ENCODE measurements around the gene DDX31. TPM values are rescaled to one million over a fixed set of nuclear protein-coding genes. Genes with fewer than 3 reads are reported as not detected.

DDX31 gene
- total and polyA plus RNA-seq, 7 donors, result 5.5 to 12.4 (median 8.6) TPM

DNA sequence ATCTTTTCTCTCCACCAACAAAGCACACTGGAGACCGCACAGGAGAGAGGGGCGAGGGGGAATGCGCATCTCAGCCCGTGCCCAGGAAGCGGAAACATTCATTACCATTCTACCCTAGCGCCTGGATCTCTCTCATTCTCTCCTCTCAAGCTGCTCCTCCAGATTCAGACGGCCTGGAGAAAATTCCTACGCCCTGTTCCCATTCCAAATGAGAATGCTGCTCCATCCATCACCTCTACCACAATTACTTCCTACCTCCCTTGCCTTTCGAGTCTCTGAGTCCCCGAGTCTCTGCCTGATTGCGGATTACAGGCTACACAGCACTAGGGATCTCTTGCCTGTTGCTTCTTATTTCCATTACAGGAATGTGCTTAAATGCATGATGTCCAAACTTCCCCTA is 6.7 kb downstream of the DDX31 start:
- intact Hi-C loops (cut with DNase I), result no loop called here
- DNase-seq (no peak), ATAC-seq (no peak)
- TF ChIP-seq, protein P1, sequence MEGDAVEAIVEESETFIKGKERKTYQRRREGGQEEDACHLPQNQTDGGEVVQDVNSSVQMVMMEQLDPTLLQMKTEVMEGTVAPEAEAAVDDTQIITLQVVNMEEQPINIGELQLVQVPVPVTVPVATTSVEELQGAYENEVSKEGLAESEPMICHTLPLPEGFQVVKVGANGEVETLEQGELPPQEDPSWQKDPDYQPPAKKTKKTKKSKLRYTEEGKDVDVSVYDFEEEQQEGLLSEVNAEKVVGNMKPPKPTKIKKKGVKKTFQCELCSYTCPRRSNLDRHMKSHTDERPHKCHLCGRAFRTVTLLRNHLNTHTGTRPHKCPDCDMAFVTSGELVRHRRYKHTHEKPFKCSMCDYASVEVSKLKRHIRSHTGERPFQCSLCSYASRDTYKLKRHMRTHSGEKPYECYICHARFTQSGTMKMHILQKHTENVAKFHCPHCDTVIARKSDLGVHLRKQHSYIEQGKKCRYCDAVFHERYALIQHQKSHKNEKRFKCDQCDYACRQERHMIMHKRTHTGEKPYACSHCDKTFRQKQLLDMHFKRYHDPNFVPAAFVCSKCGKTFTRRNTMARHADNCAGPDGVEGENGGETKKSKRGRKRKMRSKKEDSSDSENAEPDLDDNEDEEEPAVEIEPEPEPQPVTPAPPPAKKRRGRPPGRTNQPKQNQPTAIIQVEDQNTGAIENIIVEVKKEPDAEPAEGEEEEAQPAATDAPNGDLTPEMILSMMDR (IDR thresholded peaks at IDR 0.05), result no peak
- Histone ChIP-seq H3K27ac (no peak overlapping the region), H3K27me3 (ENCODE audit: insufficient read depth in 3 of 3, low read length in 2 of 3) (no peaks in the 10 kb centered on the region), H3K4me1 (peaks cover 6% of the 10 kb centered on the region), H3K36me3 (ENCODE audit: insufficient read depth in 1 of 2, low read depth in 1 of 2) (peaks cover 8 to 64% of the 10 kb centered on the region in 2 donors), H3K4me3 (no peak overlapping the region), H3K9me3 (no peaks in the 10 kb centered on the region)
- 61 to 68% (median 62%) methylated on average over 11 of the region's 11 CpGs for WGBS, 3 donors

DNA sequence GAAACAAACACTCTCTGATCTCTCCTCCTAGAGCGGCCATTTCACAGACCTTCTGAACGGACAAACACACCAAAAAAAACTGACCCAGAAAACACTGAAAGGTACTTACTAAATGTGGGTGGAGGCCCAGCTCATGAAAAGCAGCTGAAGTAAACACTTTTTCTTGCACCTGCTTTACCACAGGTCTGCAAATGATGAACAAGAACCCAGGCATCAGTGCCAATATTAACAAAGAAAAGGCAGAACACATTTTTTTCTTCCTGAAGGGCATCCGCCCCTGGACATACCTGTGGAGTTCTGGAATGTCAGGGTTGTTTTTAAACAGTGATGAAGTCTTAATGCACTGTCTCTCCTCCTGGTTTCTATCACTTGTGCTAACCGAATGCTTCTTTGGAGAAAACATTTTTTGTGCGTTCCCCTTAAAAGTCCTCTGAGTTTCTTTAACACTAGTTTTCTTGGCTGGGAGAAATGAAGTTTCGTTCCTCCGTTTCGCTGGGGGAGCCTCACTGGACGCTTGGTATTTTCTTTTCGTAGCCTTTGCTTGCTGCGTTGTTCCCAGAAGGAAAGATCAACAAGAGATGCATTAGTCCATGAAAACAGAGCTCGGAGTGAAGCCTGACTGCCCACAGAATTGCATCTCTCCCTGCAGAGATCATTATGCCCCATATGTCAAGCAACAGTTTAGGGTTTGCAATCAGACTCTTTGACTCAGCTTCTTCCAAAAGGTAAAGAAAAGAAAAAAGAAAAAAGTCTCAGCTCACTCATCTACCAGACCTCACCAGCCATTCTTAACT is 7.4 kb downstream of the DDX31 start:
- WGBS, 3 donors, result 75 to 92% (median 80%) methylated on average over 12 of the region's 12 CpGs
- no peaks in the 10 kb centered on the region for H3K9me3 ChIP-seq
- intact Hi-C loops (cut with DNase I), result no loop called here
- no peaks in the 10 kb centered on the region for H3K27me3 ChIP-seq (ENCODE audit: insufficient read depth in 3 of 3, low read length in 2 of 3)
- H3K4me3 ChIP-seq, result no peak overlapping the region
- TF ChIP-seq, protein P1 (IDR thresholded peaks at IDR 0.05), result no peak
- DNase-seq (no peak), ATAC-seq (no peak)
- H3K36me3 ChIP-seq (ENCODE audit: insufficient read depth in 1 of 2, low read depth in 1 of 2), result peaks cover 13 to 71% of the 10 kb centered on the region in 2 donors
- H3K4me1 ChIP-seq, result no peaks in the 10 kb centered on the region
- no peak overlapping the region for H3K27ac ChIP-seq

DNA sequence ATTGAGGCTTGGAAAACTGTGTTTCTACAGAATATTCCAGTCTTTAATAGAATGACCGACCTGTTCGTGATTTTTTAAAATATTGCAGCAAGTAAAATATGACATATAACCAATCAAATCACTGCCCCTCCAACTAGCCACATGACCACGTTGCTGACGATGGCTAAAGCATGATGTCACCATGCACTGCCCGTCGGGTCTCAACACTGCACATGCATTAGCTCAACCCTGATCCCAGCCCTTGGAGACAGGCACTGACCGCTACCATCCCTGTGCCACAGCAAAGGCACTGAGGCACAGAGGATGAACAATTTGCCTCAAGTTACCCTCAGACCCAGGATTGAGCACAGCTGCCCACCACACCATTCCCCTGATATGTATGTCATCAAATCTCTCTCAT is 13.5 kb downstream of the DDX31 start:
- Histone ChIP-seq H3K4me1 (no peaks in the 10 kb centered on the region), H3K27ac (no peak overlapping the region), H3K9me3 (no peaks in the 10 kb centered on the region), H3K36me3 (ENCODE audit: insufficient read depth in 1 of 2, low read depth in 1 of 2) (peaks cover 16 to 86% of the 10 kb centered on the region in 2 donors), H3K27me3 (ENCODE audit: insufficient read depth in 3 of 3, low read length in 2 of 3) (no peaks in the 10 kb centered on the region), H3K4me3 (no peak overlapping the region)
- DNase-seq (no peak), ATAC-seq (no peak)
- 77 to 84% (median 78%) methylated on average over 7 of the region's 7 CpGs for WGBS, 3 donors
- intact Hi-C loops (cut with DNase I), result no loop called here
- TF ChIP-seq, protein P1 (IDR thresholded peaks at IDR 0.05), result no peak

DNA sequence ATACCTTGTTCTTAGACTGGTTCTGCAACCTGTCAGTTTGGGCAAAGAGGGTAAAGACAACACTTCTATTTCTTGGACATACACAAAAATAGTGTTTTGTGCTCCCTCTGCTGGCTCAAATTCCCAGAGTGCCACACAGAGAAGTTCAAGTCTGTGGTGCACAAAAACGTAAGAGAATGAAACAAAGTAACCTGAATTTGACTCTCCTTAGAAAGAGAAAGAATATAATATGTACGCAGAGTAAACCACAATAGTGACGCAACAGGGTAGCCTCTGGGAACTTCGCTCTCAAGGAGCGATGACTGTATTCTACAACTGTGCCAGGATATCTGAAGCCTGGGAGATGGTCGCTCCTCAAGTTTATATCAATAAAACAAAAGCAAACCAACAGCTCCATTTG is 18.5 kb downstream of the DDX31 start:
- TF ChIP-seq, protein P1 (IDR thresholded peaks at IDR 0.05), result peak; percentile 4
- no peak for ATAC-seq
- DNase-seq, result no peak
- no peak overlapping the region for H3K27ac ChIP-seq
- no peaks in the 10 kb centered on the region for H3K27me3 ChIP-seq (ENCODE audit: insufficient read depth in 3 of 3, low read length in 2 of 3)
- peaks cover 11 to 86% of the 10 kb centered on the region in 2 donors for H3K36me3 ChIP-seq (ENCODE audit: insufficient read depth in 1 of 2, low read depth in 1 of 2)
- 80 to 90% (median 85%) methylated on average over 6 of the region's 6 CpGs for WGBS, 3 donors
- H3K4me3 ChIP-seq, result no peak overlapping the region
- intact Hi-C loops (cut with DNase I), result no loop called here
- no peaks in the 10 kb centered on the region for H3K4me1 ChIP-seq
- no peaks in the 10 kb centered on the region for H3K9me3 ChIP-seq
